ENCODE data around the gene SYNDIG1. TPM values are rescaled to one million over a fixed set of nuclear protein-coding genes. Genes with fewer than 3 reads are reported as not detected.

The SYNDIG1 gene
- total and polyA plus RNA-seq, 2 of the 4 experiments (the other 2 are of a cell fraction), result not detected

DNA sequence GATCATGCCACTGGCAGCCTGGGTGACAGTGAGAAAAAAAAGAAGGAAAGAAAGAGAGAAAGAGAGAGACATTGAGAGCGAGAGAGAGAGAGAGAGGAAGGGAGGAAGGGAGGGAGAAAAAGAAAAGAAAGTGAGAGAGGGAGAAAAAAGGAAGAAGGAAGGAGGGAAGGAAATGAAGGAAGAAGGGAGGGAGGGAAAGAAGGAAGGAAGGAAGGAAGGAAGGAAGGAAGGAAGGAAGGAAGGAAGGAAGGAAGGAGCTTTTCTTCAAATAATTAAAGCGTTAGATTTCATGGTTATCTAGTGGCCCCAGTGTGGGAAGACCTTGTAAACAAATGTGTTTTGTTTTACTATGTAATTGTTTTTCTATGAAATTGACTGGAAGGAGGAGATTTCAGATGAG, 170.8 kb downstream of the SYNDIG1 start:
- Histone ChIP-seq H3K36me3 (ENCODE audit: control insufficient read depth, insufficient read depth, low read length) (no peaks in the 10 kb centered on the region), H3K56ac (ENCODE audit: extremely low read depth, insufficient read depth, low read length) (no peak overlapping the region), H3K27ac (ENCODE audit: insufficient read depth, low read length) (no peak overlapping the region), H2AFZ (replicated peaks; ENCODE audit: low read length, poor library complexity) (no peak overlapping the region), H3K9ac (ENCODE audit: low read depth, low read length) (no peak overlapping the region), H3K4me2 (ENCODE audit: low read depth, low read length) (no peak overlapping the region), H3K9me1 (ENCODE audit: insufficient read depth, low read length) (no peaks in the 10 kb centered on the region), H2BK20ac (ENCODE audit: low read depth, low read length) (no peak overlapping the region), H2BK15ac (ENCODE audit: low read depth, low read length) (no peak overlapping the region), H2BK5ac (ENCODE audit: low read depth, low read length, poor library complexity, severe bottlenecking) (no peak overlapping the region), H2BK120ac (ENCODE audit: low read depth, low read length) (no peak overlapping the region), H3K4me1 (ENCODE audit: control insufficient read depth, insufficient read depth, low read length) (peaks cover 4% of the 10 kb centered on the region; the same call in 1 of the 2 replicates), H2AK9ac (replicated peaks; ENCODE audit: low read depth, low read length, poor library complexity) (no peak overlapping the region), H3K9me3 (ENCODE audit: control insufficient read depth, insufficient read depth, low read length) (no peaks in the 10 kb centered on the region; the same call in none of the 2 replicates), H3K23ac (ENCODE audit: low read depth, low read length) (no peak overlapping the region), H3K27me3 (ENCODE audit: control insufficient read depth, insufficient read depth, low read length) (peaks cover 30% of the 10 kb centered on the region), H4K8ac (ENCODE audit: low read depth in 2 of 2, low read length in 2 of 2) (no peak overlapping the region), H2AK5ac (ENCODE audit: low read depth, low read length) (no peak overlapping the region), H4K91ac (ENCODE audit: insufficient read depth, low read depth, low read length) (no peak overlapping the region), H3K4ac (ENCODE audit: low read depth, low read length) (no peak overlapping the region), H4K5ac (ENCODE audit: low read depth, low read length) (no peak overlapping the region), H3K18ac (ENCODE audit: low read depth, low read length) (no peak overlapping the region), H4K20me1 (ENCODE audit: insufficient read depth, low read length) (no peaks in the 10 kb centered on the region), H3K14ac (replicated peaks; ENCODE audit: low read depth, low read length) (no peak overlapping the region), H3K4me3 (ENCODE audit: insufficient read depth, low read depth, low read length) (no peak overlapping the region), H3K79me1 (ENCODE audit: low read depth in 1 of 2, low read length in 2 of 2) (no peaks in the 10 kb centered on the region)
- dilution Hi-C loops (cut with HindIII; ENCODE audit: low sequenced_read_pairs, unreplicated experiment), result no loop called here
- BruUV-seq (replicated peaks), result no TSS peak
- ChIA-PET CTCF (no interaction called here), POLR2A (ENCODE audit: unreplicated experiment) (no interaction called here)
- 90 to 100% methylated on average over 1 of the region's 2 CpGs for WGBS, 2 experiments (ENCODE audit: extremely low coverage in 2 of 2, insufficient read length in 1 of 2)
- in situ Hi-C loops (cut with MboI; ENCODE audit: low sequenced_read_pairs), result loop anchor here (25.0 kb wide), 1 partner anchor 747 kb away; the partner anchor contains the start of gene ABHD12
- ATAC-seq (ENCODE audit: low read depth) (no peak), DNase-seq (no peak)
- intact Hi-C loops (cut with micrococcal nuclease), result no loop called here
- TF ChIP-seq, protein P1, sequence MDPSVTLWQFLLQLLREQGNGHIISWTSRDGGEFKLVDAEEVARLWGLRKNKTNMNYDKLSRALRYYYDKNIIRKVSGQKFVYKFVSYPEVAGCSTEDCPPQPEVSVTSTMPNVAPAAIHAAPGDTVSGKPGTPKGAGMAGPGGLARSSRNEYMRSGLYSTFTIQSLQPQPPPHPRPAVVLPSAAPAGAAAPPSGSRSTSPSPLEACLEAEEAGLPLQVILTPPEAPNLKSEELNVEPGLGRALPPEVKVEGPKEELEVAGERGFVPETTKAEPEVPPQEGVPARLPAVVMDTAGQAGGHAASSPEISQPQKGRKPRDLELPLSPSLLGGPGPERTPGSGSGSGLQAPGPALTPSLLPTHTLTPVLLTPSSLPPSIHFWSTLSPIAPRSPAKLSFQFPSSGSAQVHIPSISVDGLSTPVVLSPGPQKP (IDR thresholded peaks at IDR 0.05; ENCODE audit: borderline replicate concordance, low read depth, low read length), result no peak
- TF ChIP-seq POLR2A (IDR thresholded peaks at IDR 0.05; ENCODE audit: low read depth, low read length) (no peak), BHLHE40 (IDR thresholded peaks at IDR 0.05; ENCODE audit: low read depth, low read length) (no peak), RCOR1 (IDR thresholded peaks at IDR 0.05; ENCODE audit: insufficient replicate concordance, low read length) (no peak), CEBPB (IDR thresholded peaks at IDR 0.05; ENCODE audit: low read depth, low read length) (no peak), RAD21 (IDR thresholded peaks at IDR 0.05; ENCODE audit: low read length) (no peak), CHD1 (IDR thresholded peaks at IDR 0.05; ENCODE audit: low read depth, low read length) (no peak)
- TF ChIP-seq, protein P2, sequence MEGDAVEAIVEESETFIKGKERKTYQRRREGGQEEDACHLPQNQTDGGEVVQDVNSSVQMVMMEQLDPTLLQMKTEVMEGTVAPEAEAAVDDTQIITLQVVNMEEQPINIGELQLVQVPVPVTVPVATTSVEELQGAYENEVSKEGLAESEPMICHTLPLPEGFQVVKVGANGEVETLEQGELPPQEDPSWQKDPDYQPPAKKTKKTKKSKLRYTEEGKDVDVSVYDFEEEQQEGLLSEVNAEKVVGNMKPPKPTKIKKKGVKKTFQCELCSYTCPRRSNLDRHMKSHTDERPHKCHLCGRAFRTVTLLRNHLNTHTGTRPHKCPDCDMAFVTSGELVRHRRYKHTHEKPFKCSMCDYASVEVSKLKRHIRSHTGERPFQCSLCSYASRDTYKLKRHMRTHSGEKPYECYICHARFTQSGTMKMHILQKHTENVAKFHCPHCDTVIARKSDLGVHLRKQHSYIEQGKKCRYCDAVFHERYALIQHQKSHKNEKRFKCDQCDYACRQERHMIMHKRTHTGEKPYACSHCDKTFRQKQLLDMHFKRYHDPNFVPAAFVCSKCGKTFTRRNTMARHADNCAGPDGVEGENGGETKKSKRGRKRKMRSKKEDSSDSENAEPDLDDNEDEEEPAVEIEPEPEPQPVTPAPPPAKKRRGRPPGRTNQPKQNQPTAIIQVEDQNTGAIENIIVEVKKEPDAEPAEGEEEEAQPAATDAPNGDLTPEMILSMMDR (conservative IDR thresholded peaks at IDR 0.05; ENCODE audit: low read depth, low read length), result no peak

Measured in IMR-90 (cell line).